Transverse colon (tissue), 4 donors: ENCODE measurements around the gene ZNF708. TPM values are rescaled to one million over a fixed set of nuclear protein-coding genes. Genes with fewer than 3 reads are reported as not detected.
"Not testable (repeated sequence)": the region's sequence is repeated elsewhere in the genome, so short reads cannot be mapped to it uniquely, and the experiment has no call there.

Experiments used
- DNase-seq: peaks from one replicate; pipeline ENCODE4 v3.0.0-alpha.2; 2019
- H3K27ac ChIP-seq, 4 donors: fragments of 200-600 bp; sonication (generic); 2 replicates each; pipeline ENCODE4 v1.5.1; 2016 to 2018; ENCODE audit warnings: inconsistent platforms in 4 of 4
- H3K27me3 ChIP-seq: fragments of 200-600 bp; sonication (generic); 2 replicates; pipeline ENCODE4 v1.5.1; 2017; ENCODE audit warnings: inconsistent platforms
- H3K36me3 ChIP-seq, 4 donors: fragments of 200-600 bp; sonication (generic); 2 replicates each; pipeline ENCODE4 v1.5.1; 2017 to 2019; ENCODE audit warnings: inconsistent platforms in 4 of 4
- H3K4me1 ChIP-seq, 4 donors: fragments of 200-600 bp; sonication (generic); 2 replicates each; pipeline ENCODE4 v1.5.1; 2017 to 2020; ENCODE audit warnings: inconsistent platforms in 4 of 4
- H3K4me3 ChIP-seq, 4 donors: fragments of 200-600 bp; sonication (generic); 1 replicate in 1 of 4; 2 replicates in 3 of 4; pipeline versions ENCODE4 v1.5.1 to v1.6.1; 2017 to 2019; ENCODE audit warnings: inconsistent platforms in 4 of 4
- H3K9me3 ChIP-seq, 2 donors: fragments of 200-600 bp; sonication (generic); 2 replicates each; pipeline ENCODE4 v1.5.1; 2017 to 2019; ENCODE audit warnings: inconsistent platforms in 2 of 2
- EP300 ChIP-seq: sonication (generic); formaldehyde crosslinking; IDR thresholded peaks from one replicate; pipeline ENCODE4 v1.6.1; 2017; ENCODE audit warnings: antibody characterized with exemption, low read depth
- POLR2A ChIP-seq: fragments of 450-650 bp; IDR thresholded peaks from one replicate; pipeline ENCODE4 v1.6.1; 2016; ENCODE audit warnings: antibody characterized with exemption, mild to moderate bottlenecking, moderate library complexity
- POLR2AphosphoS5 ChIP-seq, 3 donors: sonication (generic); formaldehyde crosslinking; IDR thresholded peaks; one replicate each; pipeline ENCODE4 v1.6.1; 2016; ENCODE audit warnings: antibody characterized with exemption in 3 of 3
- WGBS, 2 donors: methylation state at CpG; one replicate each; pipeline ENCODE4 v1.1.5; 2018; ENCODE audit warnings: low coverage in 1 of 2; 5-methylcytosine and 5-hydroxymethylcytosine counted together
- in situ Hi-C, 4 donors: fragments of 200-750 bp; cut with MboI; loops; one replicate each; pipeline versions ENCODE4 v1.15.0 to v1.15.1; 2017; ENCODE audit warnings: low sequenced_read_pairs in 3 of 4, low pct_ligation_motif_present in 1 of 4, low pct_unique_long_range_greater_than_20kb in 1 of 4
- intact Hi-C: fragments of 100-400 bp; cut with DNase I; formaldehyde crosslinking; loops from one replicate; pipeline ENCODE4 v1.15.1; 2023; ENCODE audit warnings: low total_unique reads
- total RNA-seq, 4 donors: library from RNA; depleted of rRNA; stranded (reverse); fragments of >200 nt; gene quantifications; one replicate each; pipeline ENCODE4 v1.1.0, GENCODE V29; 2016
- TF ChIP-seq, protein P1 (sequence below), 5 experiments: fragments of 200-600 bp in 3 of 5; fragments of 450-650 bp in 2 of 5; sonication (generic) in 3 of 5; IDR thresholded peaks; 1 replicate in 2 of 5; 2 replicates in 3 of 5; pipeline ENCODE4 v1.5.1; 2016 to 2017; ENCODE audit warnings: antibody characterized with exemption in 5 of 5, inconsistent platforms in 3 of 5, mild to moderate bottlenecking in 2 of 5, moderate library complexity in 1 of 5

Gene ZNF708
- total RNA-seq, 4 donors from 2014 or later, result 12.7 to 21.4 (median 19.2) TPM

DNA sequence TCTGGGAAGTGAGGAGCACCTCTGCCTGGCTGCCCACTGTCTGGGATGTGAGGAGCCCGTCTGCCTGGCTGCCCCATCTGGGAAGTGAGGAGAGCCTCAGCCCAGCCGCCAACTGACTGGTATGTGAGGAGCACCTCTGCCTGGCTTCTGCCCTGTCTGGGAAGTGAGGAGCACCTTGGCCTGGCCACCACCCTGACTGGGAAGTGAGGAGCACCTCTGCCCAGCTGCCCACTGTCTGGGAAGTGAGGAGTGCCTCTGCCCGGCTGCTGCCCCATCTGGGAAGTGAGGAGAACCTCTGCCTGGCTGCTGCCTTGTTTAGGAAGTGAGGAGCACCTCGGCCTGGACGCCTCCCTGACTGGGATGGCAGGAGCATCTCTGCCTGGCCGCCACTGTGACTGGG, 64.8 kb downstream of the ZNF708 start:
- H3K9me3 ChIP-seq, result peaks cover 1 to 6% of the 10 kb centered on the region in 2 donors
- no peak for TF ChIP-seq POLR2AphosphoS5 (IDR thresholded peaks at IDR 0.05)
- TF ChIP-seq EP300, result no peak
- TF ChIP-seq, protein P1, sequence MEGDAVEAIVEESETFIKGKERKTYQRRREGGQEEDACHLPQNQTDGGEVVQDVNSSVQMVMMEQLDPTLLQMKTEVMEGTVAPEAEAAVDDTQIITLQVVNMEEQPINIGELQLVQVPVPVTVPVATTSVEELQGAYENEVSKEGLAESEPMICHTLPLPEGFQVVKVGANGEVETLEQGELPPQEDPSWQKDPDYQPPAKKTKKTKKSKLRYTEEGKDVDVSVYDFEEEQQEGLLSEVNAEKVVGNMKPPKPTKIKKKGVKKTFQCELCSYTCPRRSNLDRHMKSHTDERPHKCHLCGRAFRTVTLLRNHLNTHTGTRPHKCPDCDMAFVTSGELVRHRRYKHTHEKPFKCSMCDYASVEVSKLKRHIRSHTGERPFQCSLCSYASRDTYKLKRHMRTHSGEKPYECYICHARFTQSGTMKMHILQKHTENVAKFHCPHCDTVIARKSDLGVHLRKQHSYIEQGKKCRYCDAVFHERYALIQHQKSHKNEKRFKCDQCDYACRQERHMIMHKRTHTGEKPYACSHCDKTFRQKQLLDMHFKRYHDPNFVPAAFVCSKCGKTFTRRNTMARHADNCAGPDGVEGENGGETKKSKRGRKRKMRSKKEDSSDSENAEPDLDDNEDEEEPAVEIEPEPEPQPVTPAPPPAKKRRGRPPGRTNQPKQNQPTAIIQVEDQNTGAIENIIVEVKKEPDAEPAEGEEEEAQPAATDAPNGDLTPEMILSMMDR (IDR thresholded peaks at IDR 0.05), result no peak
- WGBS, 2 donors, result 95% methylated on average over 6 of the region's 6 CpGs; no CpG with 5 or more reads in 1 of the 2 donors
- H3K4me3 ChIP-seq, result no peak overlapping the region
- no peak for DNase-seq
- no peaks in the 10 kb centered on the region for H3K4me1 ChIP-seq
- H3K27me3 ChIP-seq, result no peaks in the 10 kb centered on the region
- no peak overlapping the region for H3K27ac ChIP-seq
- no peaks in the 10 kb centered on the region for H3K36me3 ChIP-seq
- in situ Hi-C loops (no loop called here), intact Hi-C loops (loop anchor here (5.0 kb wide), 1 partner anchor 1737 kb away; the partner anchor contains the start of gene YJEFN3)

DNA sequence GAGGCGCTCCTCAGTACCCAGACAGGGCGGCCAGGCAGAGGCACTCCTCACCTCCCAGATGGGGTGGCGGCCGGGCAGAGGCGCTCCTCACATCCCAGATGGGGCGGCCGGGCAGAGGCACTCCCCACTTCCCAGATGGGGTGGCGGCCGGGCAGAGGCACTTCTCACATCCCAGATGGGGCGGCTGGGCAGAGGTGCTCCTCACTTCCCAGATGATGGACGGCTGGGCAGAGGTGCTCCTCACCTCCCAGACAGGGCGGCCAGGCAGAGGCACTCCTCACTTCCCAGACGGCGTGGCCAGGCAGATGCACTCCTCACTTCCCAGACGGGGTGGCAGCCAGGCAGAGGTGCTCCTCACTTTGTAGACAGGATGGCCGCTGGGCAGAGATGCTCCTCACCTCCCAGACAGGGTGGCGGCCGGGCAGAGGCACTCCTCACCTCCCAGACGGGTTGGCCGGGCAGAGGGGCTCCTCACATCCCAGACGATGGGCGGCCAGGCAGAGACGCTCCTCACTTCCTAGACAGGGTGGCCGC, 68.3 kb downstream of the ZNF708 start:
- H3K27me3 ChIP-seq, H3K36me3 ChIP-seq, H3K27ac ChIP-seq, H3K4me3 ChIP-seq, H3K4me1 ChIP-seq, in situ Hi-C loops, H3K9me3 ChIP-seq, DNase-seq: not testable (repeated sequence)
- intact Hi-C loops, result loop anchor here (5.0 kb wide), 1 partner anchor 1734 kb away; the partner anchor contains the start of gene YJEFN3
- 91% methylated on average over 17 of the region's 24 CpGs; no CpG with 5 or more reads in 1 of the 2 donors for WGBS, 2 donors

DNA sequence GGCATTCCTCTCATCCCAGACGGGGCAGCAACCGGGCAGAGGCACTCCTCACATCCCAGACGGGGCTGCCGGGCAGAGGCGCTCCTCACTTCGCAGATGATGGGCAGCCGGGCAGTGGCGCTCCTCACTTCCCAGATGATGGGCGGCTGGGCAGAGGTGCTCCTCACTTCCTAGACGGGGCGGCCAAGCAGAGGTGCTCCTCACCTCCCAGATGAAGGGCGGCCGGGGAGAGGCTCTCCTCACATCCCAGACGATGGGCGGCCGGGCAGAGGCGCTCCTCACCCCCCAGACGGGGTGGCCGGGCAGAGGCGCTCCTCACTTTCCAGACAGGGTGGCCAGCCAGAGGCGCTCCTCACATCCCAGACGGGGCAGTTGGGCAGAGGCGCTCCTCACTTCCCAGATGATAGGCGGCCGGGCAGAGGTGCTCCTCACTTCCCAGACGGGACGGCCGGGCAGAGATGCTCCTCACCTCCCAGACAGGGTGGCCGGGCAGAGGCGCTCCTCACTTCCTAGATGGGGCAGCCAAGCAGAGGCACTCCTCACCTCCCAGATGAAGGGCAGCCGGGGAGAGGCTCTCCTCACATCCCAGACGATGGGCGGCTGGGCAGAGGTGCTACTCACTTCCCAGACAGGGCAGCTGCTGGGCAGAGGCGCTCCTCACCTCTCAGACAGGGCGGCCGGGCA, 68.9 kb downstream of the ZNF708 start:
- H3K4me1 ChIP-seq, result no peaks in the 10 kb centered on the region
- TF ChIP-seq POLR2AphosphoS5 (IDR thresholded peaks at IDR 0.05) (no peak), EP300 (no peak), POLR2A (no peak)
- TF ChIP-seq, protein P1 (IDR thresholded peaks at IDR 0.05), result no peak
- 89% methylated on average over 29 of the region's 36 CpGs; no CpG with 5 or more reads in 1 of the 2 donors for WGBS, 2 donors
- intact Hi-C loops, result loop anchor here (5.0 kb wide), 1 partner anchor 1733 kb away; the partner anchor contains the start of gene YJEFN3
- no peak for DNase-seq
- H3K9me3 ChIP-seq, result peaks cover 0 to 6% of the 10 kb centered on the region in 2 donors
- no peak overlapping the region for H3K4me3 ChIP-seq
- H3K27ac ChIP-seq, result no peak overlapping the region
- H3K27me3 ChIP-seq, result no peaks in the 10 kb centered on the region
- H3K36me3 ChIP-seq, result no peaks in the 10 kb centered on the region
- in situ Hi-C loops, result no loop called here

DNA sequence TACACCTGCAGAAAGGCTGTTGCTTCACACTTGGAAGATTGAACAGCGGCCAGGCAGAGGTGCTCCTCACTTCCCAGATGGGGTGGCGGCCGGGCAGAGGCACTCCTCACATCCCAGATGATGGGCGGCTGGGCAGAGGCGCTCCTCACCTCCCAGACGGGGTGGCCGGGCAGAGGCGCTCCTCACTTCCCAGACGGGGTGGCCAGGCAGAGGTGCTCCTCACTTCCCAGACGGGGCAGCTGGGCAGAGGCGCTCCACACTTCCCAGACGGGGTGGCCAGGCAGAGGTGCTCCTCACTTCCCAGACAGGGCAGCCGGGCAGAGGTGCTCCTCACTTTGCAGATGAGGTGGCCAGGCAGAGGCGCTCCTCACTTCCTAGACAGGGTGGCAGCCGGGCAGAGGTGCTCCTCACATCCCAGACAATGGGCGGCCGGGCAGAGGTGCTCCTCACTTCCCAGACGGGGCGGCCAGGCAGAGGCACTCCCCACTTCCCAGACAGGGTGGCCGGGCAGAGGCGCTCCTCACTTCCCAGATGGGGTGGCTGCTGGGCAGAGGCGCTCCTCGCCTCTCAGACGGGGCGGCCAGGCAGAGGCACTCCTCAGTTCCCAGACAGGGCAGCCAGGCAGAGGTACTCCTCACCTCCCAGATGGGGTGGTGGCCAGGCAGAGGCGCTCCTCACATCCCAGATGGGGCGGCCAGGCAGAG, 69.6 kb downstream of the ZNF708 start:
- in situ Hi-C loops, H3K4me1 ChIP-seq, H3K9me3 ChIP-seq, H3K36me3 ChIP-seq, DNase-seq, H3K27me3 ChIP-seq, H3K27ac ChIP-seq, H3K4me3 ChIP-seq: not testable (repeated sequence)
- intact Hi-C loops, result loop anchor here (5.0 kb wide), 1 partner anchor 1732 kb away; the partner anchor contains the start of gene YJEFN3
- WGBS, 2 donors, result 83% methylated on average over 27 of the region's 27 CpGs; no CpG with 5 or more reads in 1 of the 2 donors

DNA sequence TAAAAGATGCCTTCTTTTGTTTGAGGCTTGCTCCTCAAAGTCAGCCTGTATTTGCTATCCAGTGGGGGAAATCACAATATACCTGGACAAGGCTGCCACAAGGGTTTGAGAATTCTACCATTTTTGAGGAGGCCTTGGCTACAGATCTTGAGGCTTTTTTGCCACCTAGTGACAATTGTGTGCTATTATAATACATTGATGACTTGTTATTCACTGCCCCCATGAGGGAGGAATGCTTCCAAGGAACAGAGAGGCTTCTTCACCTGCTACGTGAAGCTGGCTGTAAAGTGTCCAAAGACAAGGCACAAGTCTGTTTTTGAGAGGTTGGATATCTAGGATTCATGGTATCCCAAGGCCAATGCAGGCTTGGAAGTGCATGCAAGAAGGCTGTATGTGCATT, 72.5 kb downstream of the ZNF708 start:
- intact Hi-C loops, result no loop called here
- TF ChIP-seq, protein P1 (IDR thresholded peaks at IDR 0.05), result peak in 1 of 5 experiments; percentile 4
- TF ChIP-seq EP300, result no peak
- H3K36me3 ChIP-seq, result no peaks in the 10 kb centered on the region
- H3K9me3 ChIP-seq, result peaks cover 2 to 6% of the 10 kb centered on the region in 2 donors
- no peak overlapping the region for H3K4me3 ChIP-seq
- H3K4me1 ChIP-seq, result no peaks in the 10 kb centered on the region
- no peak for DNase-seq
- H3K27ac ChIP-seq, result no peak overlapping the region
- 40 to 43% methylated on average over 1 of the region's 1 CpG for WGBS, 2 donors
- no peaks in the 10 kb centered on the region for H3K27me3 ChIP-seq
- in situ Hi-C loops, result no loop called here
